Fibroblast of villous mesenchyme (primary cell): ENCODE results near the gene GHRL. TPM values are rescaled to one million over a fixed set of nuclear protein-coding genes. Genes with fewer than 3 reads are reported as not detected.
"Not testable (repeated sequence)": the region's sequence is repeated elsewhere in the genome, so short reads cannot be mapped to it uniquely, and the experiment has no call there.

Experiments
- DNase-seq: peaks from one replicate; pipeline ENCODE4 v3.0.0-alpha.2; 2010; ENCODE audit warnings: low read depth
- H3K4me3 ChIP-seq: 2 replicates; pipeline ENCODE4 v1.5.1; 2011; ENCODE audit warnings: low read depth, mild to moderate bottlenecking, low read length
- total RNA-seq: library from RNA; depleted of rRNA; stranded (reverse); fragments of >200 nt; gene quantifications from 2 replicates; pipeline ENCODE4 v1.2.3, GENCODE V29; 2012
- TF ChIP-seq, protein P1 (sequence below): IDR thresholded peaks from 2 replicates; pipeline ENCODE4 v1.5.1; 2012; ENCODE audit warnings: low read depth, mild to moderate bottlenecking, low read length; ENCODE audit not compliant: insufficient read depth

The GHRL gene
- total RNA-seq, 1 donor = not detected

DNA sequence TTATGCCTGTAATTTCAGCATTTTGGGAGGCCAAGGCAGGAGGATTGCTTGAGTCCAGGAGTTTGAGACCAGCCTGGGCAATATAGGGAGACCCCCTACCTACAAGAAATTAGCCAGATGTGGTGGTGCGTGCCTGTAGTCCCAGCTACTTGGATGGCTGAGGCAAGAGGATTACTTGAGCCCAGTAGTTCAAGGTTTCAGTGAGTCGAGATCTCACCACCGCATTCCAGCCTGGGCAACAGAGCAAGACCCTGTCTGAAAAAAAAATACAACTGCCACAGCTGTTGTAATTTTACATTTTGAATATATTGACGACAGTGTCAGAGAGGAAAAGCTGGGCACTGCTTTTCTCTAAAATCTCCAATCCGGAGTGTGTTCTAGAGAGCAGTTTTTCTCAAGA is 23.3 kb downstream of the GHRL start:
- TF ChIP-seq, protein P1, sequence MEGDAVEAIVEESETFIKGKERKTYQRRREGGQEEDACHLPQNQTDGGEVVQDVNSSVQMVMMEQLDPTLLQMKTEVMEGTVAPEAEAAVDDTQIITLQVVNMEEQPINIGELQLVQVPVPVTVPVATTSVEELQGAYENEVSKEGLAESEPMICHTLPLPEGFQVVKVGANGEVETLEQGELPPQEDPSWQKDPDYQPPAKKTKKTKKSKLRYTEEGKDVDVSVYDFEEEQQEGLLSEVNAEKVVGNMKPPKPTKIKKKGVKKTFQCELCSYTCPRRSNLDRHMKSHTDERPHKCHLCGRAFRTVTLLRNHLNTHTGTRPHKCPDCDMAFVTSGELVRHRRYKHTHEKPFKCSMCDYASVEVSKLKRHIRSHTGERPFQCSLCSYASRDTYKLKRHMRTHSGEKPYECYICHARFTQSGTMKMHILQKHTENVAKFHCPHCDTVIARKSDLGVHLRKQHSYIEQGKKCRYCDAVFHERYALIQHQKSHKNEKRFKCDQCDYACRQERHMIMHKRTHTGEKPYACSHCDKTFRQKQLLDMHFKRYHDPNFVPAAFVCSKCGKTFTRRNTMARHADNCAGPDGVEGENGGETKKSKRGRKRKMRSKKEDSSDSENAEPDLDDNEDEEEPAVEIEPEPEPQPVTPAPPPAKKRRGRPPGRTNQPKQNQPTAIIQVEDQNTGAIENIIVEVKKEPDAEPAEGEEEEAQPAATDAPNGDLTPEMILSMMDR = no peak
- DNase-seq = no peak
- no peak overlapping the region for H3K4me3 ChIP-seq

DNA sequence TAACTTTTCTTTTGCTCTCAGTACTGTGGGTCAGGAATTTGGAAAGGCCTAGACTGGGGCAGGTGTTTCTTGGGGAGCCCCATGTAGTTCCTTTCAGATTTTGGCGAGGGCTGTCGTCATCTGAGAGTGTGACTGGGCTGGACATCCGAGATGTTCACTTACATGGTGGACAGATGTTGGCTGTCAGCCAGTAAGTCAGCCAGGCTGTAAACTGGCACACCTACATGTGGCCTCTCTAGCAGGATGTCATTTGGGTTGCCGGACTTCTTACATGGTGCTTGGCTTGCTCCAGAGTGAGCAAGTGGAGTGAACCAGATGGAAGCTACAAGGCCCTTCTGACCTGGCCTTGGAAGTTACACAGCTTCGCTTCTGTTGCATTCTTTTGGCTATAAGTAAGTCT is 23.8 kb downstream of the GHRL start:
- DNase-seq = no peak
- H3K4me3 ChIP-seq = no peak overlapping the region
- TF ChIP-seq, protein P1 = no peak

DNA sequence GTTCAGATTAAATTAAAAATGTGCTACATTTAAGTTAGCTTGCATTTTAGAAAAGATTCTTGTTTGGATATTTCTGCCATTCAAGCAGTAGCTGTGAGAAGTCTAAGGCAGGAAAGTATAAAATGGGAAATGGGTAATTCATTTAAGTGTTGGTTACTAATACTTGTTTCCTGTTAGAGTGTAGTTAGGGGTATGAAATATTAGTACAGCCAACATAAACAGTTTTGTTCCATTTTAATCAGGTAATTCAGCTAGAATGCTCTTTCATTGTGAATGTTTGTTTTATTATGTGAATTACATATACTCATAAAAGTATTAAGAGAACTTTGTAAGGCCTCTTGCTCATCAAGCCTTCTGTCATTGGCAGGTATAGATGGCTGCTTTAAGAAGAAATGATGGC is 24.6 kb downstream of the GHRL start:
- TF ChIP-seq, protein P1 = no peak
- DNase-seq = no peak
- H3K4me3 ChIP-seq = no peak overlapping the region

DNA sequence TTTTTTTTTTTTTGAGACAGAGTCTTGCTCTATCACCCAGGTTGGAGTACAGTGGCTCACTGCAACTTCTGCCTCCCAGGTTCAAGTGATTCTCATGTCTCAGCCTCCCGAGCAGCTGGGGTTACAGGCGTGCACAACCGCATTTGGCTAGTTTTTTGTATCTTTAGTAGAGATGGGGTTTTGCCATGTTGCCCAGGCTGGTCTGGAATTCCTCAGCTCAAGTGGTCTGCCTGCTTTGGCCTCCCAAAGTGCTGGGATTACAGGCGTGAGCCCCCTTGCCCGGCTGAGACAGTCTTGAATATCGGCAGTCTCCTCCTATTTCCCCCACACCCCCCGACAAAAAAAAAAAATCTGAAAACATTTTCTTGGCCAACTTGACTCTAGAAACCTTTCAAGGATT is 25.8 kb downstream of the GHRL start:
- DNase-seq, H3K4me3 ChIP-seq: not testable (repeated sequence)

DNA sequence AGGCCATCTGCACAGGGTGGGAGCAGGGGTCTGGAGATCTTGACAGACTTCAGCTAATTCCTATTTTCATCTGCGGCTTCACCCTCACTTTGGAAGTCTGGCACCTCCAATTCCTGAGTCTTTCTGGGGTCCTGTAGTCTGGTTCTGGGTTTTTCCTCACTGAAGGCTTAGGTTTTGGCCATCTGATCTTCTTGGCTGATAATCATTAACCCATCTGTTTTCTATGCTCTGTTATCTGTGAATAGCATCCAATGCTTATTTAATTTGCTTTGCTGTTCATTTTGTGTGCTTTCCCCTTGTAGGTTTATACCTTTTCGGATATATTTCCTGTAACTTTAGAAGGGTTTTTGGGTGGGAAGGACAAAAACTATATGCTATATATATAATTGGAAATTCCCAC is 26.9 kb downstream of the GHRL start:
- TF ChIP-seq, protein P1 = no peak
- DNase-seq = no peak
- H3K4me3 ChIP-seq = no peak overlapping the region

DNA sequence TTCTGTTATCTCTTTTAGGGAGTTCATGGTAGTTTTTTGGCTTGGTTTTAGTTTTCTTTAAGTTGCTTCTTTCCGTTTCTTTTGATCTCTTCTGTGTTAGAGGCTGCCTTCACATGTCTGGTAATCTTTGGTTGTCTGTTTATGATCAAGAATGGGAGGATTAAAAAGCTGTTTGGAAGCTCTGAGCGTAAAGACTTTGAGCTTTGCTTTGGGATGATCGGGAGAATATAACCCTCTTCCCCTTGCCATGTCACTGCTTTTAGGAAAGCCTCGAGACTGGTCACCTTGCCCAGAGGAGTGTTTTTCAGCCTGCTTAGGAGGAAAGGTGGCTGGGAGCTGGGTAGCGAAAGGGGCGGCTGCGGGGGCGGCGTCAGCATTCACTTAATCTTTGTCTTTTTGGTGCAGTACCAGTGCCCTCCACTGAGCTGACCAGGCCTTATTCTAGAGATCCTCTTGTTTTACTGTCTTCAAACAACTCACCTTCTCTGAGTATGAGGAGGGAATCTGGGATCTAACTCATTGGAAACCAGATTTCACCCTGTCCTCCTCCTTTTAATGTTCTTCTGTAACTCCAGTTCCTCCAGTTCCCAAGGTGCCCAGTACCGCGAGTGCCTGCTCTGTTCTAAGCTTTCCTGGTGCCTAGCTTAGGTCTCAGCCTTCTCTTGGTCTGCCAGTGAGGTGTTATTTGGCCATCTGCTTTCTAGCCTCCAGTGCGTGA is 28.9 kb downstream of the GHRL start:
- peak overlapping the region; percentile 45 for H3K4me3 ChIP-seq
- TF ChIP-seq, protein P1 = peak; percentile 65
- DNase-seq = peak; percentile 71

DNA sequence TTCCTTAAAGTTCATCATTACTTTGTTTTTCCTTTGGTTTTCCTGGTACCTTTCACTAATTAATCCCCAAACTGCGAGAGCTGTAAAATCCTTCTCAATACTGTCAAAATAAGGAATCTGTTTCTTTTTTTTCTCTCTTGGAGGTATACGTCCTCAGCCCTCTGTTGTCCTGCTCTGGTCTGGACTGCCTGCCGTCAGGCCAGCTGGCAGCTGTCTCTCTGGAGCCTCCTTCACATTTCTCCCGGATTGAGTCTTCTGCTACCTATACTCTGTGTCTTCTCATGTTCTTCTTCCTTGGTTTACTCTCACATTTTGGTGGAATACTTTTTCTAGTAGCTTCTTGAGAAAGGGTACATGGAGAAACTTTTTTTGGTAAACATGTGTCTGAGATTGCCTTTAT is 30.7 kb downstream of the GHRL start:
- DNase-seq = no peak
- no peak overlapping the region for H3K4me3 ChIP-seq
- TF ChIP-seq, protein P1 = no peak
